Body of pancreas (tissue), 4 donors: ENCODE results near the gene CMIP.
"Not testable (repeated sequence)": the region's sequence is repeated elsewhere in the genome, so short reads cannot be mapped to it uniquely, and the experiment has no call there.

Source experiments
- CTCF ChIP-seq, 7 experiments: fragments of 450-650 bp in 4 of 7; fragments of 200-600 bp in 3 of 7; sonication (generic) in 3 of 7; IDR thresholded peaks; one replicate each; pipeline ENCODE4 v1.5.1; 2016 to 2019; ENCODE audit warnings: antibody characterized with exemption in 7 of 7
- POLR2A ChIP-seq, 3 donors: fragments of 450-650 bp; IDR thresholded peaks; one replicate each; pipeline ENCODE4 v1.6.1; 2016; ENCODE audit warnings: antibody characterized with exemption in 3 of 3, mild to moderate bottlenecking in 2 of 3

- not testable (repeated sequence) for TF ChIP-seq CTCF, POLR2A (IDR thresholded peaks at IDR 0.05)
These were observed 78.2 kb downstream of the CMIP start for GRCh38 chr16:81522851-81523250.
